D721Med (cell line): Measurements from ENCODE around the gene RAB7A.
"Not testable (repeated sequence)": the region's sequence is repeated elsewhere in the genome, so short reads cannot be mapped to it uniquely, and the experiment has no call there.

Source experiments
- DNase-seq: peaks from one replicate; pipeline ENCODE4 v3.0.0; 2011; ENCODE audit warnings: low spot score; ENCODE audit not compliant: insufficient read length
- FAIRE-seq: peaks from 2 replicates; lab custom pipeline; 2011; peaks lifted over from hg19 to GRCh38; lab: Jason Lieb, UNC
- CTCF ChIP-seq: IDR thresholded peaks from 2 replicates; pipeline ENCODE4 v1.5.1; 2012; ENCODE audit warnings: mild to moderate bottlenecking, control low read depth; ENCODE audit not compliant: insufficient read depth; ENCODE audit errors: missing control alignments

RAB7A gene

GRCh38 chr3:128823008-128823407 lies 97.0 kb downstream of the RAB7A start:
- TF ChIP-seq CTCF, result no peak
- no peak for FAIRE-seq

GRCh38 chr3:128823631-128824030 lies 97.6 kb downstream of the RAB7A start:
- no peak for TF ChIP-seq CTCF
- DNase-seq (no peak), FAIRE-seq (no peak)

More at GRCh38 chr3:128823008-128823407, 97.0 kb downstream of the RAB7A start:
- DNase-seq, result no peak

- TF ChIP-seq CTCF, result no peak
- DNase-seq (no peak), FAIRE-seq (no peak)
These were observed 98.3 kb downstream of the RAB7A start for GRCh38 chr3:128824132-128824850.

GRCh38 chr3:128825117-128825725 lies 99.2 kb downstream of the RAB7A start:
- FAIRE-seq (no peak), DNase-seq (no peak)
- no peak for TF ChIP-seq CTCF

- FAIRE-seq, DNase-seq: not testable (repeated sequence)
These were observed 103.1 kb downstream of the RAB7A start for GRCh38 chr3:128829087-128829486.

GRCh38 chr3:128829925-128830625 lies 104.1 kb downstream of the RAB7A start:
- not testable (repeated sequence) for FAIRE-seq, DNase-seq

GRCh38 chr3:128830762-128831161 lies 104.8 kb downstream of the RAB7A start:
- not testable (repeated sequence) for DNase-seq

GRCh38 chr3:128832979-128833378 lies 107.0 kb downstream of the RAB7A start:
- not testable (repeated sequence) for FAIRE-seq, DNase-seq

More at GRCh38 chr3:128830762-128831161, 104.8 kb downstream of the RAB7A start:
- FAIRE-seq, result not testable (repeated sequence)

GRCh38 chr3:128835096-128835495 lies 109.1 kb downstream of the RAB7A start:
- FAIRE-seq (no peak), DNase-seq (no peak)

More at GRCh38 chr3:128835096-128835495, 109.1 kb downstream of the RAB7A start:
- no peak for TF ChIP-seq CTCF
